Keratinocyte (primary cell): ENCODE measurements around the gene LRRC8C. TPM values are rescaled to one million over a fixed set of nuclear protein-coding genes. Genes with fewer than 3 reads are reported as not detected.

ENCODE experiments used
- DNase-seq: peaks from one replicate; pipeline ENCODE4 v3.0.0-alpha.2; 2011; ENCODE audit warnings: low read depth, missing footprints, low spot score
- FAIRE-seq: peaks from 2 replicates; lab custom pipeline; 2011; peaks lifted over from hg19 to GRCh38; lab: Jason Lieb, UNC
- H2AFZ ChIP-seq: 2 replicates; pipeline ENCODE4 v1.6.0; 2012; ENCODE audit warnings: low read length, control low read depth, inconsistent platforms; ENCODE audit not compliant: control insufficient read depth
- H3K27ac ChIP-seq: 2 replicates; pipeline ENCODE4 v1.5.1; 2011; ENCODE audit warnings: low read length; ENCODE audit not compliant: control insufficient read depth, insufficient read depth
- H3K27me3 ChIP-seq: 3 replicates; pipeline ENCODE4 v1.6.0; 2011; ENCODE audit warnings: low read length; ENCODE audit not compliant: control insufficient read depth, insufficient read depth; ENCODE audit errors: extremely low read depth
- H3K36me3 ChIP-seq, 2 experiments: 2 replicates in 1 of 2; 3 replicates in 1 of 2; pipeline ENCODE4 v1.5.1; 2011; ENCODE audit warnings: low read length in 2 of 2, mild to moderate bottlenecking in 1 of 2; ENCODE audit not compliant: control insufficient read depth in 2 of 2, insufficient read depth in 2 of 2; ENCODE audit errors: extremely low read depth in 1 of 2
- H3K4me1 ChIP-seq: 3 replicates; pipeline ENCODE4 v1.5.1; 2011; ENCODE audit warnings: low read length; ENCODE audit not compliant: control insufficient read depth, insufficient read depth; ENCODE audit errors: extremely low read depth
- H3K4me2 ChIP-seq: 3 replicates; pipeline ENCODE4 v1.6.0; 2011; ENCODE audit warnings: low read depth, low read length; ENCODE audit not compliant: control insufficient read depth, insufficient read depth; ENCODE audit errors: extremely low read depth
- H3K4me3 ChIP-seq, 3 experiments: fragments of 200-600 bp in 1 of 3; sonication (generic) in 1 of 3; 2 replicates in 2 of 3; 3 replicates in 1 of 3; pipeline ENCODE4 v1.5.1; 2011 to 2016; ENCODE audit warnings: low read length in 3 of 3, mild to moderate bottlenecking in 3 of 3, control low read depth in 2 of 3, inconsistent platforms in 1 of 3, low read depth in 1 of 3, mixed read lengths in 1 of 3, mixed run types in 1 of 3, moderate library complexity in 1 of 3; ENCODE audit not compliant: control insufficient read depth in 2 of 3, insufficient read depth in 2 of 3; ENCODE audit errors: extremely low read depth in 1 of 3
- H3K79me2 ChIP-seq: 2 replicates; pipeline ENCODE4 v1.6.0; 2012; ENCODE audit warnings: low read length; ENCODE audit not compliant: control insufficient read depth, insufficient read depth
- H3K9ac ChIP-seq: 3 replicates; pipeline ENCODE4 v1.6.0; 2011; ENCODE audit warnings: low read length; ENCODE audit not compliant: control insufficient read depth, insufficient read depth; ENCODE audit errors: extremely low read depth
- H3K9me1 ChIP-seq: 3 replicates; pipeline ENCODE4 v1.6.0; 2011; ENCODE audit warnings: low read length; ENCODE audit not compliant: control insufficient read depth, insufficient read depth; ENCODE audit errors: extremely low read depth
- H3K9me3 ChIP-seq: 2 replicates; pipeline ENCODE4 v1.5.1; 2012; ENCODE audit warnings: low read depth, low read length; ENCODE audit not compliant: control insufficient read depth
- H4K20me1 ChIP-seq: 3 replicates; pipeline ENCODE4 v1.6.0; 2011; ENCODE audit warnings: low read length; ENCODE audit not compliant: control insufficient read depth, insufficient read depth; ENCODE audit errors: extremely low read depth
- CTCF ChIP-seq, 3 experiments: IDR thresholded peaks in 1 of 3; conservative IDR thresholded peaks in 1 of 3; optimal IDR thresholded peaks in 1 of 3; 2 replicates in 2 of 3; 3 replicates in 1 of 3; pipeline versions ENCODE3 to v1.5.1; 2011; ENCODE audit warnings: low read length in 3 of 3, mild to moderate bottlenecking in 3 of 3, moderate library complexity in 2 of 3, control low read depth in 1 of 3, inconsistent platforms in 1 of 3; ENCODE audit not compliant: insufficient read depth in 2 of 3; ENCODE audit errors: extremely low read depth in 1 of 3
- EZH2 ChIP-seq: IDR thresholded peaks from one replicate; pipeline ENCODE4 v1.6.1; 2012; ENCODE audit warnings: inconsistent platforms, mild to moderate bottlenecking, low read length, moderate library complexity
- dilution Hi-C: fragments of 300-500 bp; cut with MboI; formaldehyde crosslinking; loops from one replicate; pipeline ENCODE4 v1.7.0; 2020; ENCODE audit warnings: low sequenced_read_pairs; ENCODE audit not compliant: extremely low pct_ligation_motif_present
- polyA plus RNA-seq, 5 experiments: library from polyadenylated mRNA; depleted of rRNA in 3 of 5; stranded (reverse) in 3 of 5; stranded (forward) in 1 of 5; unstranded in 1 of 5; fragments of >200 nt; gene quantifications; 1 replicate in 1 of 5; 2 replicates in 3 of 5; 3 replicates in 1 of 5; pipeline versions ENCODE4 v1.2.1 to v1.2.3, GENCODE V29; 2011 to 2012; ENCODE audit warnings: missing spikeins in 2 of 5, low read depth in 1 of 5, low replicate concordance in 1 of 5

LRRC8C gene
- polyA plus RNA-seq, 1 donor (not counting 4 experiments of a cell fraction or from before 2014, with no cell fraction given), result 18.4 TPM

- no peak overlapping the region for H3K9ac ChIP-seq
- no peak for FAIRE-seq
- no peak overlapping the region for H3K4me3 ChIP-seq
- no peaks in the 10 kb centered on the region for H3K27me3 ChIP-seq
- TF ChIP-seq CTCF (optimal IDR thresholded peaks at IDR 0.05 in 1 of 3, IDR thresholded peaks at IDR 0.05 in 1 of 3, conservative IDR thresholded peaks at IDR 0.05 in 1 of 3; ENCODE audit: extremely low read depth in 1 of 3, insufficient read depth in 2 of 3, low read length in 3 of 3) (no peak), EZH2 (no peak)
- H2AFZ ChIP-seq, result no peak overlapping the region
- no peaks in the 10 kb centered on the region for H3K9me1 ChIP-seq
- H3K36me3 ChIP-seq, result peaks cover 1 to 6% of the 10 kb centered on the region in 2 experiments
- no peak overlapping the region for H3K27ac ChIP-seq
- H3K4me2 ChIP-seq, result no peak overlapping the region
- no peaks in the 10 kb centered on the region for H4K20me1 ChIP-seq
- no peak for DNase-seq
- no peaks in the 10 kb centered on the region for H3K9me3 ChIP-seq
- H3K79me2 ChIP-seq, result no peaks in the 10 kb centered on the region
- dilution Hi-C loops, result no loop called here
- H3K4me1 ChIP-seq, result no peaks in the 10 kb centered on the region
Observed at GRCh38 chr1:89708751-89709375, 75.9 kb downstream of the LRRC8C start.

GRCh38 chr1:89710498-89711139 is 77.7 kb downstream of the LRRC8C start:
- Histone ChIP-seq H3K9ac (no peak overlapping the region), H3K4me2 (no peak overlapping the region)

More at GRCh38 chr1:89710498-89711139, 77.7 kb downstream of the LRRC8C start:
- no peaks in the 10 kb centered on the region for H3K79me2 ChIP-seq
- TF ChIP-seq CTCF (optimal IDR thresholded peaks at IDR 0.05 in 1 of 3, IDR thresholded peaks at IDR 0.05 in 1 of 3, conservative IDR thresholded peaks at IDR 0.05 in 1 of 3; ENCODE audit: extremely low read depth in 1 of 3, insufficient read depth in 2 of 3, low read length in 3 of 3) (no peak), EZH2 (no peak)
- no peak overlapping the region for H3K27ac ChIP-seq
- H3K9me3 ChIP-seq, result no peaks in the 10 kb centered on the region
- dilution Hi-C loops, result no loop called here
- FAIRE-seq (no peak), DNase-seq (no peak)
- no peaks in the 10 kb centered on the region for H4K20me1 ChIP-seq
- H3K27me3 ChIP-seq, result no peaks in the 10 kb centered on the region
- H3K36me3 ChIP-seq, result peaks cover 5 to 6% of the 10 kb centered on the region in 2 experiments
- no peaks in the 10 kb centered on the region for H3K9me1 ChIP-seq
- no peaks in the 10 kb centered on the region for H3K4me1 ChIP-seq
- H3K4me3 ChIP-seq, result no peak overlapping the region
- H2AFZ ChIP-seq, result no peak overlapping the region
